K562 (cell line): ENCODE data around the gene ANKRD12. TPM values are rescaled to one million over a fixed set of nuclear protein-coding genes. Genes with fewer than 3 reads are reported as not detected.
A peak's percentile ranks its signal among the peaks of the same experiment; 100 is the strongest.

Experiments
- ATF6 ChIP-seq: sonication (generic); formaldehyde crosslinking; IDR thresholded peaks from 2 replicates; pipeline ENCODE4 v1.4.0; 2020; ENCODE audit warnings: mild to moderate bottlenecking, missing genetic modification reagents
- CCAR2 ChIP-seq: fragments of 200-400 bp; formaldehyde crosslinking; IDR thresholded peaks from 2 replicates; pipeline ENCODE4 v1.6.1; 2017; ENCODE audit warnings: mild to moderate bottlenecking, low read depth, low read length
- CSDE1 ChIP-seq, 2 experiments: fragments of 450-650 bp; IDR thresholded peaks; 2 replicates each; pipeline ENCODE4 v1.6.1; 2016; ENCODE audit warnings: mild to moderate bottlenecking in 1 of 2
- GABPA ChIP-seq: fragments of 200-800 bp; sonication (Bioruptor generic); conservative IDR thresholded peaks from 2 replicates; pipeline ENCODE4 v1.6.1; 2016; ENCODE audit warnings: low read depth, missing genetic modification characterization, missing compliant biosample characterization
- L3MBTL2 ChIP-seq: fragments of 450-650 bp; IDR thresholded peaks from 2 replicates; pipeline ENCODE4 v1.6.1; 2016; ENCODE audit warnings: mild to moderate bottlenecking, moderate library complexity
- MAFF ChIP-seq: IDR thresholded peaks from 2 replicates; pipeline ENCODE4 v1.6.1; 2012; ENCODE audit warnings: low read length, improper control_type of control experiment
- NFE2L1 ChIP-seq: fragments of 450-650 bp; IDR thresholded peaks from 2 replicates; pipeline ENCODE4 v1.6.1; 2016; ENCODE audit warnings: missing genetic modification characterization, low read depth, mild to moderate bottlenecking, missing compliant biosample characterization, moderate library complexity, borderline replicate concordance
- ZBTB40 ChIP-seq, 2 experiments: fragments of 450-650 bp in 1 of 2; sonication (generic) in 1 of 2; formaldehyde crosslinking in 1 of 2; IDR thresholded peaks; 2 replicates each; pipeline versions ENCODE4 v1.7.1 to v1.9.0; 2016 to 2022; ENCODE audit warnings: inconsistent platforms in 1 of 2, mild to moderate bottlenecking in 1 of 2, missing genetic modification reagents in 1 of 2
- ZNF197 ChIP-seq: fragments of 200-800 bp; sonication (Bioruptor generic); IDR thresholded peaks from 2 replicates; pipeline ENCODE4 v1.6.1; 2016; ENCODE audit warnings: low read depth, missing genetic modification characterization, missing compliant biosample characterization
- polyA plus RNA-seq, 8 experiments: library from polyadenylated mRNA; depleted of rRNA in 4 of 8; stranded (reverse) in 5 of 8; unstranded in 3 of 8; fragments of >200 nt; fragmentation: Nextera tagmentation in 2 of 8; fragmentation: Illumina TruSeq in 1 of 8; extraction: Ambion mirVana in 2 of 8; extraction: Trizol in 1 of 8; gene quantifications; 2 replicates each; pipeline versions ENCODE4 v1.2.1 to v1.2.3, GENCODE V29; 2011 to 2014; ENCODE audit warnings: inconsistent platforms in 1 of 8, missing spikeins in 1 of 8
- total RNA-seq, 7 experiments: library from RNA; depleted of rRNA in 6 of 7; stranded (reverse); fragments of >200 nt in 6 of 7; fragmentation: Illumina TruSeq in 2 of 7; extraction: Trizol in 2 of 7; gene quantifications; 2 replicates each; pipeline versions ENCODE4 v1.2.1 to v1.2.3, GENCODE V29; 2011 to 2021; ENCODE audit warnings: low replicate concordance in 1 of 7

Gene ANKRD12
- total and polyA plus RNA-seq, 9 of the 15 experiments (the other 6 are each of a cell fraction or from before 2014, with no cell fraction given) = 6.6 to 28.2 (median 16.0) TPM

- TF ChIP-seq ATF6 (CRISPR knock-in tag) (no peak), GABPA (tag) (no peak), MAFF (peak; percentile 79), ZNF197 (CRISPR knock-in tag) (no peak), L3MBTL2 (no peak), ZBTB40 (IDR thresholded peaks at IDR 0.05) (peak; percentile 66), ZBTB40 (CRISPR knock-in tag; IDR thresholded peaks at IDR 0.05) (no peak), NFE2L1 (tag) (no peak), CSDE1 (IDR thresholded peaks at IDR 0.05) (no peak), CCAR2 (no peak)
Measured at GRCh38 chr18:9130806-9131205, 5.8 kb upstream of the ANKRD12 start (continued).
